HG03442 (cell line): ENCODE results near the gene SLC6A9.

Source experiments
- ATAC-seq: cut with Tn5 transposase; IDR thresholded peaks from one replicate; pipeline ENCODE4 v1.9.1; 2021; ENCODE audit warnings: mild to moderate bottlenecking, moderate library complexity; ENCODE audit not compliant: unreplicated experiment

Gene SLC6A9

GRCh38 chr1:43951021-43951985 lies 80.0 kb downstream of the SLC6A9 start:
- ATAC-seq, result no peak

DNA sequence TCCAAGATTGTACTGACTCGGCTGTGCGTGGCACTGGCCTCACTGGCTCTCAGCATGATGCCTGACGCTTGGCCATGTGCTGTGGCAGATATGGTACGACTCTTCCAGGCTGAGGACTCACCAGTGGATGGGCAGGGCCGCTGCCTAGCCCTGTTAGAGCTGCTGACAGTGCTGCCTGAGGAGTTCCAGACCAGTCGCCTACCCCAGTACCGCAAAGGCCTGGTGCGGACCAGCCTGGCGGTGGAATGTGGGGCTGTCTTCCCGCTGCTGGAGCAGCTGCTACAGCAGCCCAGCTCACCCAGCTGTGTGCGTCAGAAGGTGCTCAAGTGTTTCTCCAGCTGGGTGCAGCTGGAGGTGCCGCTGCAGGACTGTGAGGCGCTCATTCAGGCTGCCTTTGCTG lies 81.6 kb downstream of the SLC6A9 start:
- no peak for ATAC-seq

GRCh38 chr1:43947874-43948437 lies 83.3 kb downstream of the SLC6A9 start:
- no peak for ATAC-seq

DNA sequence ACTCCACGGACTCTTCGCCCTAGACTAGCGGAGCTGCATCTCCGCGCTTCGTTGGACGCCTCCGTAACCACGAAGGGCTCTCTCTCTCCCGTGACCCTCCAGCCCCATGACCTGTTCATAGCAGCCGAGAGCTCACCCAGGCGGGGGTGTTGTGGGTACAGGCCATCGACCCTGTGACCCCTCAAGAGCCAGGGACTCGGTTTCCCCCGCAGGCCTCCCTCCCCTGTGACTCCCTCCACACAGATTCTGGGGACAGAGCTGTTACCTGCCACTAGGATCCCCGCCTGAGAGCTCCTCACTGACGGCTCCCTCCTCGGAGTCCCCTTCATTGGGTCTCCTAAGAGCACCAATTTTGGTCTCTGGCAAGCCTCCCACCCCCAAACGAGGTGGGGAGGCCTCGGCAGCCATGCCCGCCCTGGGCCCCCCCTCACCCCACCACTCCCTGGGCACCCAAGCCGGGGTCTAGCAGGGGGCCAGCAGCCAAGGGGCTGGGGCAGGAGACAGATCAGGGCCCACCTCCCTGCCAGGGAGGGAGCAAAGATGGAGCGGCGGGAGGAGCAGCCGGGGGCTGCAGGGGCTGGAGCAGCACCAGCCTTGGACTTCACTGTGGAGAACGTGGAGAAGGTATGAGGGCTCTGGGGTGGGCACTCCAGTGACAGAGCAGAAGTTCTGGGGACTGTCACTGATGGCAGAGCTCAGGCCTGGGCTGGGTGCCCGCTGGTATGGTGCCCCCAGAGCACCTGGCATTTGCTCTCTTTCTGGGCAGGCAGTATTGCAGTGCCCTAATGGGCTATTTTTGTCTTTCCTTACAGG lies 84.0 kb downstream of the SLC6A9 start:
- no peak for ATAC-seq
